NCI-H1105 (cell line): Measurements from ENCODE around the gene PIK3CA.
"Not testable (repeated sequence)": the region's sequence is repeated elsewhere in the genome, so short reads cannot be mapped to it uniquely, and the experiment has no call there.

Experiments used
- DNase-seq: peaks from one replicate; lab custom pipeline; 2025; lab: John Stamatoyannopoulos, UW

PIK3CA gene

DNA sequence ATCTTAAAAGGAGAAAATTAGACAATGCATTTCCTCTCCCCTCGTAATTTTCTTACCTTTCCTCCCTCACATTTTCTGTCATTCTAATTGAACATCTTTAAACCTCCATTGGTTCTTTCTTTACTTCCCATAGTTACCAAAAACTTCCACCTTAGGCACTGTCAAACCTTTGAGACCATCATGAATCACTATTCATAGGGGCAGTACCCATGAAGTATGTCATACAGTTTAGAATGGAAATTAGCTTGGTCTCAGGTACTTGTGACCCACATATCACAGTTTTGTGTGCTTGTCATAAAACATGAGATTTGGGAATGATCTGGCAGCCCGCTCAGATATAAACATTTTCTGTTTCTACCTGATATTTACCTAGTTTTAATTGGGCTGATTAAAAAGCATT is 52.6 kb downstream of the PIK3CA start:
- DNase-seq = no peak

DNA sequence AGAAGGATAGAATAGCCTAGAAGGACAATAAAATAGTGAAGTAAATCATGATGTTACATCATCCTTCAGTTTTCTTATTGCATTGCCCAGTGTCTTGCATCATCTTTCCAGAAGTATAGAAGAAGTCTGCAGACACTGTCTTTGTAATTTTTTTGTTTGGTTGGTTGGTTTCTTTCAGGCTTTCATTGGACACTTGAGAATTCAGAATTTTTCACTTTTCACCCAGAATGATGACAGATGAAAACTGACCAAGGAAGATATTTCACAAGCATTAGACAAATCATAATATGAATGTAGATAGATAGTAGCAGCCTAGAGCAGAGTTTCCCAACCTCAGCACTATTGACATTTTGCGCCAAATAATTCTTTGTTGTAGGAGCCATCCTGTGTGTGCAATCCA is 67.4 kb downstream of the PIK3CA start:
- DNase-seq = not testable (repeated sequence)

DNA sequence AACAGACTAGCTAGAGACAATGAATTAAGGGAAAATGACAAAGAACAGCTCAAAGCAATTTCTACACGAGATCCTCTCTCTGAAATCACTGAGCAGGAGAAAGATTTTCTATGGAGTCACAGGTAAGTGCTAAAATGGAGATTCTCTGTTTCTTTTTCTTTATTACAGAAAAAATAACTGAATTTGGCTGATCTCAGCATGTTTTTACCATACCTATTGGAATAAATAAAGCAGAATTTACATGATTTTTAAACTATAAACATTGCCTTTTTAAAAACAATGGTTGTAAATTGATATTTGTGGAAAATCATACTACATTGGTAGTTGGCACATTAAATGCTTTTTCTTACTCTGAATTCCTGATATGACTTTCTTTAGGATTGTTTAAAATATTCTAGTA is 70.1 kb downstream of the PIK3CA start:
- not testable (repeated sequence) for DNase-seq

- no peak for DNase-seq
These were observed 75.4 kb downstream of the PIK3CA start for GRCh38 chr3:179223548-179223947.

- DNase-seq = no peak
These were observed 76.4 kb downstream of the PIK3CA start for GRCh38 chr3:179224584-179224983.

GRCh38 chr3:179227349-179227748 is 79.2 kb downstream of the PIK3CA start:
- DNase-seq = no peak

DNA sequence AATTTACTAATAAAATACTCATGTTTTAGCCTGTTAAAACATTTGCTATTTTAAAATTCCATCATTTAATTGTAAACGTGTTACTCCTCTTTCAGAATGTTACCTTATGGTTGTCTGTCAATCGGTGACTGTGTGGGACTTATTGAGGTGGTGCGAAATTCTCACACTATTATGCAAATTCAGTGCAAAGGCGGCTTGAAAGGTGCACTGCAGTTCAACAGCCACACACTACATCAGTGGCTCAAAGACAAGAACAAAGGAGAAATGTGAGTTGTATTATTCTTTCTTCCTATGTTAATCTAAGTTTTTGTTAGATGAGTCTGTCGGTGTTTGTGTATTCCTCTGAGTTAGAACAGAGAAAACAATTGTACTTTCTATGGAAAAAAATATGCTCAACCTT is 81.0 kb downstream of the PIK3CA start:
- no peak for DNase-seq

GRCh38 chr3:179233043-179233442 is 84.9 kb downstream of the PIK3CA start:
- DNase-seq = no peak

- no peak for DNase-seq
These were observed 86.0 kb downstream of the PIK3CA start for GRCh38 chr3:179234199-179234598.

GRCh38 chr3:179236669-179237301 is 88.6 kb downstream of the PIK3CA start:
- DNase-seq = no peak

- DNase-seq = not testable (repeated sequence)
These were observed 92.1 kb downstream of the PIK3CA start for GRCh38 chr3:179240299-179240698.

GRCh38 chr3:179242859-179243258 is 94.7 kb downstream of the PIK3CA start:
- DNase-seq = not testable (repeated sequence)

- DNase-seq = no peak
These were observed 96.7 kb downstream of the PIK3CA start for GRCh38 chr3:179244878-179245277.

GRCh38 chr3:179247289-179248015 is 99.3 kb downstream of the PIK3CA start:
- DNase-seq = no peak

GRCh38 chr3:179250803-179251476 is 102.8 kb downstream of the PIK3CA start, which contains the start of gene KCNMB3:
KCNMB3 (minus strand) TSS chr3:179251114; CDS start chr3:179250990, 124 bp downstream.
- DNase-seq = no peak

DNA sequence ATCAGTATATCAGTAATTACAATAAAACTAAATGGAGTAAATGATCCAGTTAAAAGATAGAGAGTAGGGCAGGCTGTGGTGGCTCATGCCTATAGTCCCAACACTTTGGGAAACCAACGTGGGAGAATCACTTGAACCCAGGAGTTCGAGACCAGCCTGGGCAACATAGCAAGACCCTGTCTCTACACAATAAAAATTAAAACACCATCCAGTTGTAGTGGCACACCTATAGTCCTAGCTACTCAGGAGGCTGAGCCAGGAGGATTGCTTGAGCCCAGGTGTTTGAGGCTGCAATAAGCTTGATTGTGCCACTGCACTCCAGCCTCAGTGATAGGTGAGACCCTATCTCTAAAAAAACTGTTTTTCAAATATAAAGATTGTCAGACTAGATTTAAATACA is 108.7 kb downstream of the PIK3CA start:
- DNase-seq = no peak

DNA sequence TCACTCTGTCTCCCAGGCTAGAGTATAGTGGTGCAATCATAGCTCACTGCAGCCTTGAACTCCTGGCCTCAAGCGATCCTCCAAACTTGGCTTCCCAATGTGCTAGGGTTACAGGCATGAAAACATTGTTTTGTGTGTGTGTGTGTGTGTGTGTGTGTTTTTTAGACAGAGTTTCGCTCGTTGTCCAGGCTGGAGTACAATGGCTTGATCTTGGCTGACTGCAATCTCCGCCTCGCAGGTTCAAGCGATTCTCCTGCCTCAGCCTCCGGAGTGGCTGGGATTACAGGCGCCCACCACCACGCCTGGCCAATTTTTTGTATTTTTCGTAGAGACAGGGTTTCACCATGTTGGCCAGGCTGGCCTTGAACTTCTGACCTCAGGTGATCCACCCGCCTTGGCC is 109.6 kb downstream of the PIK3CA start:
- not testable (repeated sequence) for DNase-seq

DNA sequence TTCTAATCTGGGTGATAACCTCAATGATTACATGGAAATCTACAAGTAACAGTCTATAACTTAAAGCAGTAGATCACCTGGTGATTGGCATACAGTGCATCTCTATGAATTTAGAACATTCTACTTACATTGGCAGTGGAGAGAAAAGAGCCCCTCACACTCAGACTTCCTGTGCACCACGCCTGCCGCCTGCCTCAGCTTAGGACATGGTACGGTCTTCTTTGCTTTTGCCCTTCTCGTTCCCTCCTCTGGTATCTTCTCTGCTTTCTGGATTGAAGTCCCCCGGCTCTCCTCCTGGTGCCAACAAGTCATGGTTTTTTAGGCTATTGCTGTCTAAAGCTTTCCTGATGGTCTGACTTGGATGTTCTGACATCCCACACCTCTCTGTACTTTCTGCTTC is 110.7 kb downstream of the PIK3CA start:
- DNase-seq = no peak

- not testable (repeated sequence) for DNase-seq
These were observed 112.0 kb downstream of the PIK3CA start for GRCh38 chr3:179259959-179260756.

- DNase-seq = peak; percentile 62
These were observed 113.0 kb downstream of the PIK3CA start for GRCh38 chr3:179260949-179261765.

- no peak for DNase-seq
These were observed 115.0 kb downstream of the PIK3CA start for GRCh38 chr3:179263134-179263533.
